ENCODE results near the gene SLC12A2.

SLC12A2 gene

GRCh38 chr5:128060644-128061385 is 22.8 kb upstream of the SLC12A2 start:
- H3K36me3 ChIP-seq (ENCODE audit: insufficient read depth, low read length), result peaks cover 9% of the 10 kb centered on the region

DNA sequence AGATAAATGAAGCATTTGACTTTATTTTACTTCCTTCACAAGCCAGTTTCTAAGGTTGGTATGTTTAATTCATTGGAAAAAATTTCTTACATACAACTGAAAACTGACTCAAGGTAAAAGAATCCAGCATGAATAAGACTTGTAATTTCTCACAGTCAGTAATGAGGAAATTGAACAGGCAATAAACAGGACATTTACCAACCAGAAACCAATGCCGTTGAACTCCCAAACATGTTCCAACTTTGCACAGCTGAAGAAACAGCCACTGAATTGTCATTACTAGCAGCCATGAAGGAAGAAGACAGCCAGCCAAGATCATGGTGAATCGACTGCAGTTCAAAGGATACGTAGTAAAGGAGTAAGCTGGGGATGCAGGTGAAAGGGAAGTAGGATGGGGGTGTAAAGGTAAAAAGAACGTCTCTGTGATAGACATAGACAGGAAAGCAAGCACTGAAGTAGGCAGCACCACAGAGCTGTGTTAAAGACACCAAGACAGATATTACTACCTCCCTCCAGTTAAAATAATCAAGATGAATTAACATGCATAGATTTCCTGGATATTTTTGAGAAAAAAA is 21.3 kb upstream of the SLC12A2 start:
- TF ChIP-seq, protein P1, sequence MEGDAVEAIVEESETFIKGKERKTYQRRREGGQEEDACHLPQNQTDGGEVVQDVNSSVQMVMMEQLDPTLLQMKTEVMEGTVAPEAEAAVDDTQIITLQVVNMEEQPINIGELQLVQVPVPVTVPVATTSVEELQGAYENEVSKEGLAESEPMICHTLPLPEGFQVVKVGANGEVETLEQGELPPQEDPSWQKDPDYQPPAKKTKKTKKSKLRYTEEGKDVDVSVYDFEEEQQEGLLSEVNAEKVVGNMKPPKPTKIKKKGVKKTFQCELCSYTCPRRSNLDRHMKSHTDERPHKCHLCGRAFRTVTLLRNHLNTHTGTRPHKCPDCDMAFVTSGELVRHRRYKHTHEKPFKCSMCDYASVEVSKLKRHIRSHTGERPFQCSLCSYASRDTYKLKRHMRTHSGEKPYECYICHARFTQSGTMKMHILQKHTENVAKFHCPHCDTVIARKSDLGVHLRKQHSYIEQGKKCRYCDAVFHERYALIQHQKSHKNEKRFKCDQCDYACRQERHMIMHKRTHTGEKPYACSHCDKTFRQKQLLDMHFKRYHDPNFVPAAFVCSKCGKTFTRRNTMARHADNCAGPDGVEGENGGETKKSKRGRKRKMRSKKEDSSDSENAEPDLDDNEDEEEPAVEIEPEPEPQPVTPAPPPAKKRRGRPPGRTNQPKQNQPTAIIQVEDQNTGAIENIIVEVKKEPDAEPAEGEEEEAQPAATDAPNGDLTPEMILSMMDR (IDR thresholded peaks at IDR 0.05; ENCODE audit: borderline replicate concordance, extremely low read depth, low read length, poor library complexity, severe bottlenecking), result no peak
- TF ChIP-seq EZH2 (IDR thresholded peaks at IDR 0.05; ENCODE audit: borderline replicate concordance, low read depth, low read length, severe bottlenecking), result no peak
- Histone ChIP-seq H3K27ac (ENCODE audit: low read length) (no peak overlapping the region), H2AFZ (ENCODE audit: low read depth, low read length) (no peak overlapping the region), H3K36me3 (ENCODE audit: insufficient read depth, low read length) (peaks cover 9% of the 10 kb centered on the region), H3K9me3 (ENCODE audit: insufficient read depth, low read length, severe bottlenecking) (no peaks in the 10 kb centered on the region), H3K27me3 (ENCODE audit: insufficient read depth, low read length, poor library complexity) (no peaks in the 10 kb centered on the region), H3K4me2 (ENCODE audit: insufficient read depth, low read length) (no peak overlapping the region), H3K79me2 (ENCODE audit: insufficient read depth, low read length) (no peaks in the 10 kb centered on the region), H4K20me1 (ENCODE audit: insufficient read depth, low read length) (0 out of 2 replicates have a peak, but pooled peaks cover 2% of the 10 kb centered on the region), H3K4me1 (ENCODE audit: insufficient read depth, low read length) (no peaks in the 10 kb centered on the region), H3K4me3 (ENCODE audit: low read depth in 1 of 2, low read length in 2 of 2) (no peak overlapping the region), H3K9ac (ENCODE audit: low read depth, low read length) (no peak overlapping the region)
- ATAC-seq (ENCODE audit: insufficient read depth, low read depth) (no peak), DNase-seq (no peak)

More at GRCh38 chr5:128060644-128061385, 22.8 kb upstream of the SLC12A2 start:
- Histone ChIP-seq H3K4me1 (ENCODE audit: insufficient read depth, low read length) (no peaks in the 10 kb centered on the region), H3K27ac (ENCODE audit: low read length) (no peak overlapping the region), H4K20me1 (ENCODE audit: insufficient read depth, low read length) (no peaks in the 10 kb centered on the region), H3K27me3 (ENCODE audit: insufficient read depth, low read length, poor library complexity) (no peaks in the 10 kb centered on the region), H3K9me3 (ENCODE audit: insufficient read depth, low read length, severe bottlenecking) (no peaks in the 10 kb centered on the region), H2AFZ (ENCODE audit: low read depth, low read length) (no peak overlapping the region), H3K4me3 (ENCODE audit: low read depth in 1 of 2, low read length in 2 of 2) (no peak overlapping the region), H3K9ac (ENCODE audit: low read depth, low read length) (no peak overlapping the region), H3K79me2 (ENCODE audit: insufficient read depth, low read length) (no peaks in the 10 kb centered on the region), H3K4me2 (ENCODE audit: insufficient read depth, low read length) (no peak overlapping the region)
- no peak for DNase-seq
- ATAC-seq (ENCODE audit: insufficient read depth, low read depth), result no peak
- TF ChIP-seq EZH2 (IDR thresholded peaks at IDR 0.05; ENCODE audit: borderline replicate concordance, low read depth, low read length, severe bottlenecking), result no peak
- TF ChIP-seq, protein P1 (IDR thresholded peaks at IDR 0.05; ENCODE audit: borderline replicate concordance, extremely low read depth, low read length, poor library complexity, severe bottlenecking), result no peak

DNA sequence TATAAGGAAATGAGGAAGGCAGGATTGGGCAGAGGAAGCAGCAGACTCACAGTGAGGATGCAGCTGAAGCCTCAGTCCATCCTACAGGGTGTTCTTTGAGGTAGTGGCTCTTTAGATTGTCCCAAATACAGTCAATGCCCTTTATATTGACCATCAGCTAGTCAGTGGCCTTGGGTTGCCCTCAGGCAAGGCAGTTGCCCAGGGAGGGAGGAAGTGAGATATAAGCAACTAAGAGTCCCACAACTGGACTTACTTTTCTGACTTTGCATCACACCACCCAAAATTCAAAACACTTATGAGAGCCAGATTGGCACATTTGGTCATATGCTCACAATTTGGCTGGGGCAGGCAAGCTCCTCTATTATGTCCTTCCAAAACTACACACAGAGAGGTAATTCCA is 9.4 kb upstream of the SLC12A2 start:
- Histone ChIP-seq H3K4me3 (ENCODE audit: low read depth in 1 of 2, low read length in 2 of 2) (no peak overlapping the region), H3K4me1 (ENCODE audit: insufficient read depth, low read length) (peaks cover 8% of the 10 kb centered on the region; the same call in 1 of the 2 replicates), H3K27ac (ENCODE audit: low read length) (no peak overlapping the region), H3K36me3 (ENCODE audit: insufficient read depth, low read length) (no peaks in the 10 kb centered on the region; the same call in 1 of the 2 replicates), H3K4me2 (ENCODE audit: insufficient read depth, low read length) (no peak overlapping the region), H3K27me3 (ENCODE audit: insufficient read depth, low read length, poor library complexity) (no peaks in the 10 kb centered on the region), H4K20me1 (ENCODE audit: insufficient read depth, low read length) (no peaks in the 10 kb centered on the region), H2AFZ (ENCODE audit: low read depth, low read length) (no peak overlapping the region), H3K9me3 (ENCODE audit: insufficient read depth, low read length, severe bottlenecking) (no peaks in the 10 kb centered on the region), H3K79me2 (ENCODE audit: insufficient read depth, low read length) (peaks cover 11% of the 10 kb centered on the region; the same call in 1 of the 2 replicates), H3K9ac (ENCODE audit: low read depth, low read length) (no peak overlapping the region)
- ATAC-seq (ENCODE audit: insufficient read depth, low read depth) (no peak), DNase-seq (no peak)
- TF ChIP-seq, protein P1 (IDR thresholded peaks at IDR 0.05; ENCODE audit: borderline replicate concordance, extremely low read depth, low read length, poor library complexity, severe bottlenecking), result no peak
- TF ChIP-seq EZH2 (IDR thresholded peaks at IDR 0.05; ENCODE audit: borderline replicate concordance, low read depth, low read length, severe bottlenecking), result no peak
